Activated T-cell treated with anti-CD3 and anti-CD28 coated beads, Interleukin-2, amount 50 U/mL, for 72 hours (primary cell): ENCODE measurements around the gene FMO3. TPM values are rescaled to one million over a fixed set of nuclear protein-coding genes. Genes with fewer than 3 reads are reported as not detected.

Experiments
- ATAC-seq, 2 donors: fragments of 150-1000 bp; cut with Tn5 transposase; replicated peaks in 1 of 2; 2 replicates each; pipeline ENCODE4 v1.10.0; 2021; ENCODE audit warnings: moderate library complexity in 2 of 2, mild to moderate bottlenecking in 1 of 2
- DNase-seq, 2 donors: peaks; one replicate each; pipeline ENCODE4 v3.0.0; 2021 to 2022; ENCODE audit warnings: mixed read lengths in 1 of 2
- H3K27ac Mint-ChIP-seq: one replicate; pipeline ENCODE4 v1.8.0; 2022; ENCODE audit warnings: mild to moderate bottlenecking, moderate library complexity, mixed read lengths
- H3K27me3 Mint-ChIP-seq: one replicate; pipeline ENCODE4 v1.8.0; 2022; ENCODE audit warnings: low read depth, mixed read lengths
- H3K36me3 Mint-ChIP-seq, 2 donors: one replicate each; pipeline ENCODE4 v1.8.0; 2022; ENCODE audit warnings: mixed read lengths in 2 of 2, mild to moderate bottlenecking in 1 of 2; ENCODE audit not compliant: insufficient read depth in 2 of 2
- H3K4me1 Mint-ChIP-seq: one replicate; pipeline ENCODE4 v1.8.0; 2022; ENCODE audit warnings: low read depth, mixed read lengths
- H3K4me3 Mint-ChIP-seq, 2 donors: one replicate each; pipeline ENCODE4 v1.8.0; 2022; ENCODE audit warnings: mild to moderate bottlenecking in 2 of 2, mixed read lengths in 2 of 2, moderate library complexity in 2 of 2
- H3K9me3 Mint-ChIP-seq, 2 donors: one replicate each; pipeline ENCODE4 v1.8.0; 2022; ENCODE audit warnings: mixed read lengths in 2 of 2
- total RNA-seq, 2 donors: library from RNA; stranded (reverse); gene quantifications; one replicate each; pipeline ENCODE4 v1.2.3, GENCODE V29; 2022

FMO3 gene
- total RNA-seq, result not detected

DNA sequence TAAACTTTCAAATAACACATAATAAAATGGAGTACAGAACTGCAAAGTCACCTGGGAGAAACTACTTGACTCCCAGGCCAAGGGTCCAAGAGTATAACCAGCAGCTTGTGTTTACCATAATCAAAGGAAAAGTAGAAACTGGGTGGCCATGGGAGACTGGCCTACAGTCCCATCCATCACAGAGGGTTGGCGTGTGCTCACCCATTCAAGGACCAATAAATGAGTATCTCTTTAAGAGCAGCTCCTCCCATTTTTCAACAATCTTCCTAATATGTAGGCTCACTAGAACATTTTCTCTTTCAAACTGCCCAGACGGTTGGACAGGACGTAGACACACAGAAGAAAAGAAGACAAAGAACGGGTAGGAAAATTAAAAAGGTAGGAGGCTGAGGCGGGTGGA, at the start of gene FMO3:
Gene FMO3, plus strand, starts transcription at position 302 of the 400 bp plus-strand sequence. CDS start 1,754 bp downstream, outside the sequence.
- H3K9me3 Mint-ChIP-seq, result no peaks in the 10 kb centered on the region
- no peaks in the 10 kb centered on the region for H3K4me1 Mint-ChIP-seq
- no peaks in the 10 kb centered on the region for H3K36me3 Mint-ChIP-seq
- no peak within 1 kb of the TSS for H3K4me3 Mint-ChIP-seq
- no peak within 1 kb of the TSS for H3K27ac Mint-ChIP-seq
- no peaks in the 10 kb centered on the region for H3K27me3 Mint-ChIP-seq
- DNase-seq, result no peak
- ATAC-seq, result no peak

DNA sequence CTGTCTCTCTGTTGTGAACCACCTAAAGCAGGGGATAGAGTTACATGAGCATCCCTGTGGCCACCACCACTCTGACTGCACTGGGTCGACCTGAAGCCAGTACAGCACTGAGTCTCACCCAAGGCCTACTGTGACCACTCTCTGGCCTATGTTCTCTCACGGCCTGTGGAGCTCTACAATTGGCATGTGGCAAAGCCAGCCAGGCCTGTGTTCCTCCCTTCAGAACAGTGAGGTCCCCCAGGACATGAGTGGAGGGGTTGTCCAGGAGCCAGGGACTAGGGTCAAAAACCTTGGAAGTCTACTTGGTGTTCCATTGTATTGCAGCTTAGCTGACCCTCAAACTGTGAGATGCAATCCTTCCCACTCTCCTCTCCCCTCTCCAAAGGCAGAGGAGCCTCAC, 42.7 kb upstream of the FMO3 start:
- peaks cover 5 to 12% of the 10 kb centered on the region in 2 donors for H3K9me3 Mint-ChIP-seq
- no peak overlapping the region for H3K27ac Mint-ChIP-seq
- H3K27me3 Mint-ChIP-seq, result no peaks in the 10 kb centered on the region
- no peak overlapping the region for H3K4me3 Mint-ChIP-seq
- no peak for ATAC-seq
- no peaks in the 10 kb centered on the region for H3K36me3 Mint-ChIP-seq
- no peak for DNase-seq
- H3K4me1 Mint-ChIP-seq, result no peaks in the 10 kb centered on the region

- Mint-ChIP-seq H3K9me3 (peaks cover 3 to 16% of the 10 kb centered on the region in 2 donors), H3K4me1 (no peaks in the 10 kb centered on the region), H3K4me3 (no peak overlapping the region), H3K36me3 (no peaks in the 10 kb centered on the region), H3K27me3 (no peaks in the 10 kb centered on the region), H3K27ac (no peak overlapping the region)
- ATAC-seq, result no peak
- no peak for DNase-seq
These were observed 37.7 kb upstream of the FMO3 start for GRCh38 chr1:171052977-171053376.

GRCh38 chr1:171055966-171056643, 34.6 kb upstream of the FMO3 start:
- no peak for DNase-seq
- H3K4me3 Mint-ChIP-seq, result no peak overlapping the region
- peaks cover 3 to 13% of the 10 kb centered on the region in 2 donors for H3K9me3 Mint-ChIP-seq
- no peaks in the 10 kb centered on the region for H3K27me3 Mint-ChIP-seq
- no peaks in the 10 kb centered on the region for H3K36me3 Mint-ChIP-seq
- no peak for ATAC-seq
- no peaks in the 10 kb centered on the region for H3K4me1 Mint-ChIP-seq
- H3K27ac Mint-ChIP-seq, result no peak overlapping the region

- ATAC-seq (no peak), DNase-seq (no peak)
- Mint-ChIP-seq H3K27ac (no peak overlapping the region), H3K36me3 (no peaks in the 10 kb centered on the region), H3K27me3 (no peaks in the 10 kb centered on the region), H3K4me1 (no peaks in the 10 kb centered on the region), H3K4me3 (no peak overlapping the region), H3K9me3 (peaks cover 2 to 8% of the 10 kb centered on the region in 2 donors)
These were observed 29.1 kb upstream of the FMO3 start for GRCh38 chr1:171061425-171062143.

GRCh38 chr1:171062902-171063301, 27.8 kb upstream of the FMO3 start:
- ATAC-seq, result no peak
- no peaks in the 10 kb centered on the region for H3K4me1 Mint-ChIP-seq

DNA sequence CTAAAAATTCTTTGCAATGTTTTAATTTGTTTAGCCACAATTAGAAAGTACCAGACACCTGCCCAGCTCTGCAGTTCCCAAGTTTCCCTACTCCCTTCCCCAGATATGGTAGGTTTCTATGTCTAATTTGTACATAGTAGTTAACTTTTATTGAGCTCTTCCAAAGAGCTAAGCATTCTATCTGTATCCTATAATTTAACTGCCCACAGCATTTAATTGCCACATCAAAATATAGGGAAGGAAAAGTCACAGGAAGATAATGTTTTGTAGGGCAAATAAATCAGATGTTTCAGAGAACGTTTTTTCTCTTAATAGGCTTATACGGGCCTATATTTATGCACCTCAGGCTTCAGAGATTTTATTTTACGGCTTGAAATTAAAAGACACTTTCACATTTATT, 15.7 kb upstream of the FMO3 start:
- no peaks in the 10 kb centered on the region for H3K9me3 Mint-ChIP-seq
- ATAC-seq (no peak), DNase-seq (no peak)
- no peak overlapping the region for H3K27ac Mint-ChIP-seq
- no peaks in the 10 kb centered on the region for H3K4me1 Mint-ChIP-seq
- H3K4me3 Mint-ChIP-seq, result no peak overlapping the region
- no peaks in the 10 kb centered on the region for H3K36me3 Mint-ChIP-seq
- no peaks in the 10 kb centered on the region for H3K27me3 Mint-ChIP-seq

More at GRCh38 chr1:171062902-171063301, 27.8 kb upstream of the FMO3 start:
- Mint-ChIP-seq H3K27me3 (peaks cover 6% of the 10 kb centered on the region), H3K4me3 (no peak overlapping the region), H3K9me3 (peaks cover 0 to 1% of the 10 kb centered on the region in 2 donors), H3K36me3 (no peaks in the 10 kb centered on the region), H3K27ac (no peak overlapping the region)
- DNase-seq, result no peak

DNA sequence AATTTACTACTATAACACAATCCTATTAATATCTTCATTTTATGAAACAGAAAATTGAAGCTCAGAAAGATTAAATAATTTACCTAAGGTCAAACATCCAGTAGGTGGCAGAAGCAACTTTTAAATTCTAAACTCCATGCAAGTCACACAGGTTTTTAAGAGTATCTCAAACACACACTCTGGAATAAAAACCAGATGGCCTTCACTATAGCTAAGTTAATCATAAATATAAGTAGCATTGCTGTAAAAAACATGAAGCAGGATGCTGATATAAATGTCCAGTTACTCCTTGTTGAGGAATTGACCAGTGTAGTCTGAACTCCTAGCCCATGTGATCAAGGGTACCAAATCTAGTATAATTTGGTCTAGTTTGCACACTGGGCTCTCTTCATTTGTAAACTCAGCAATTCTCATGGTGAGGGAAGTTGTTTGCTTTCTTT, 9.4 kb upstream of the FMO3 start:
- H3K36me3 Mint-ChIP-seq, result no peaks in the 10 kb centered on the region
- ATAC-seq (no peak), DNase-seq (no peak)
- no peaks in the 10 kb centered on the region for H3K27me3 Mint-ChIP-seq
- no peaks in the 10 kb centered on the region for H3K4me1 Mint-ChIP-seq
- no peak overlapping the region for H3K4me3 Mint-ChIP-seq
- H3K9me3 Mint-ChIP-seq, result peaks cover 0 to 1% of the 10 kb centered on the region in 2 donors
- no peak overlapping the region for H3K27ac Mint-ChIP-seq

DNA sequence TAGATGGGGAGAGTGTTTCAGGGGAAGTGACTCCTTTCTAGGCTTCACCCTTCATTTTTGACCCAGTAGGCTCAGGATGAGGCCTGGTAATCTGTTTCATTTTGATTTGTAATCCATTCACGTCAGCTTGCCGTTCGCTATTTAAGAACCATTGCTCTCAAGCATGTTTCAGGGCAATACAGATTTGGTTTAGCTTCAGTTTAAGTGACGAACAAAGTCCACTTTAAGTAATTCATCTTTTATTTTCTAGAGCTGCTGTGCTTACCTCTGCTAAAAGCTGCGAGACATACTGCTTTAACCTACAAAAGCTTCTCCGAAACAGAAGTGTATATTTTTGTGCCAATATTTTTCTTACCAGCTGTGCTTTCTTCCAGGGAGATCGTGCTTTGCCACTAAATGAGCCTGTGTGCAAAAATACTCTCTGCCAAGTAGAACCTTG, 8.9 kb upstream of the FMO3 start:
- no peak for ATAC-seq

DNA sequence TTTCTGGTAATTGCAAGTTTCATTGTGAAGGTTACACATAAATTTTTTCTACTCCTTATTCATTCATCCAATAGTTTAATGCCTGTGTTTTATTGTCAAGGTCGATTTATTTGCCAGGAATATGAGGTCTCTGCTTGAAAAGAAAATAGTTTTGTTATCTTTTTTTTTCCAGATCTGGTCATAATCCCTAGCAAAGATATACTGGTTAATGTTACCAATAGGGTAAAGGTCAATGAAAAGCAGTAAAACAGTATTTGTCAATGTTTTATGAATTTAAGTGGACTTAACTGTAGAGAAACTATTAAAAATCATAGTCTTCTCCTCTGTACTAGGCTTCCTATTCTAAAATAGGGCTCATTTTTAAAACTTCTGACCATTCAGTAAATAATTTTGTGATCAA, 8.1 kb upstream of the FMO3 start:
- H3K4me1 Mint-ChIP-seq, result no peaks in the 10 kb centered on the region
- no peak overlapping the region for H3K4me3 Mint-ChIP-seq
- DNase-seq, result no peak
- H3K36me3 Mint-ChIP-seq, result no peaks in the 10 kb centered on the region
- H3K9me3 Mint-ChIP-seq, result peaks cover 0 to 1% of the 10 kb centered on the region in 2 donors
- no peak overlapping the region for H3K27ac Mint-ChIP-seq
- no peak for ATAC-seq
- no peaks in the 10 kb centered on the region for H3K27me3 Mint-ChIP-seq

More for the DNA sequence above, 8.9 kb upstream of the FMO3 start:
- Mint-ChIP-seq H3K36me3 (no peaks in the 10 kb centered on the region), H3K4me1 (no peaks in the 10 kb centered on the region), H3K4me3 (no peak overlapping the region), H3K27ac (no peak overlapping the region), H3K27me3 (no peaks in the 10 kb centered on the region), H3K9me3 (peaks cover 0 to 1% of the 10 kb centered on the region in 2 donors)
- no peak for DNase-seq

DNA sequence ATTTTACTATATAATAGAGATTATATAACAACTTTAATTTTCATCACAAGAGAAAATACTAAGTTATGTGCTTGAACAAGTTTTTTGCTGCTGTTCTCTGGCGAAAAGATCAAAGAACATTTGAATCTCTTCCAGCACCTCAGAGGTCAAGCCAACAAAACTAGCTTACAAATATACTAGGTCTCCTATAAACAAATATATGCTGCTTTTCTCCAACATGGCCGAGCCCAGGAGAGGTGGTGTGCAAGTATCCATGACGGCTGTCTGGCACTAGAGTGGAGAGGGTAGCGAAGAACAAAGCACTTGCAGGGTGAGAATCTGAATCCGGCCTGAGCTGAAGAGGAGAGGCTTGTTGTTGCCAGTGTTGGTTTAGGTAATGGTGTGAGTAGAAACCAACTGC, 7.5 kb upstream of the FMO3 start:
- no peak for DNase-seq
- Mint-ChIP-seq H3K4me1 (no peaks in the 10 kb centered on the region), H3K27me3 (no peaks in the 10 kb centered on the region), H3K4me3 (no peak overlapping the region), H3K9me3 (peaks cover 0 to 1% of the 10 kb centered on the region in 2 donors), H3K36me3 (no peaks in the 10 kb centered on the region), H3K27ac (no peak overlapping the region)
- no peak for ATAC-seq

- Mint-ChIP-seq H3K27ac (no peak overlapping the region), H3K9me3 (peaks cover 0 to 1% of the 10 kb centered on the region in 2 donors), H3K4me3 (no peak overlapping the region), H3K36me3 (no peaks in the 10 kb centered on the region), H3K4me1 (no peaks in the 10 kb centered on the region), H3K27me3 (no peaks in the 10 kb centered on the region)
- DNase-seq (no peak), ATAC-seq (no peak)
These were observed 6.6 kb upstream of the FMO3 start for GRCh38 chr1:171084091-171084490.

- no peaks in the 10 kb centered on the region for H3K4me1 Mint-ChIP-seq
- ATAC-seq (no peak), DNase-seq (no peak)
- H3K27ac Mint-ChIP-seq, result no peak overlapping the region
- H3K27me3 Mint-ChIP-seq, result no peaks in the 10 kb centered on the region
- no peaks in the 10 kb centered on the region for H3K36me3 Mint-ChIP-seq
- H3K9me3 Mint-ChIP-seq, result peaks cover 0 to 1% of the 10 kb centered on the region in 2 donors
- no peak overlapping the region for H3K4me3 Mint-ChIP-seq
These were observed 5.8 kb upstream of the FMO3 start for GRCh38 chr1:171084870-171085269.
